GM12873 (cell line): Measurements from ENCODE around the gene C17orf67.

Source experiments
- CTCF ChIP-seq: IDR thresholded peaks from 2 replicates; pipeline ENCODE4 v1.5.1; 2012; ENCODE audit warnings: low read depth, mild to moderate bottlenecking, moderate library complexity, low read length, control low read depth; ENCODE audit not compliant: insufficient read depth; ENCODE audit errors: missing control alignments

Gene C17orf67

GRCh38 chr17:56796536-56796935 lies 37.2 kb downstream of the C17orf67 start:
- TF ChIP-seq CTCF = no peak

GRCh38 chr17:56795221-56795865 lies 38.4 kb downstream of the C17orf67 start:
- no peak for TF ChIP-seq CTCF

GRCh38 chr17:56793957-56794356 lies 39.8 kb downstream of the C17orf67 start:
- TF ChIP-seq CTCF = no peak

GRCh38 chr17:56793531-56793930 lies 40.2 kb downstream of the C17orf67 start:
- TF ChIP-seq CTCF = no peak

GRCh38 chr17:56792267-56792666 lies 41.5 kb downstream of the C17orf67 start:
- no peak for TF ChIP-seq CTCF

GRCh38 chr17:56786989-56787482 lies 46.7 kb downstream of the C17orf67 start:
- TF ChIP-seq CTCF = no peak

GRCh38 chr17:56785997-56786680 lies 47.6 kb downstream of the C17orf67 start:
- no peak for TF ChIP-seq CTCF
